Activated T-cell treated with anti-CD3 and anti-CD28 coated beads for 48 hours (primary cell): Measurements from ENCODE around the gene C8G.

ENCODE experiments used
- DNase-seq: peaks from one replicate; pipeline ENCODE4 v3.0.0-alpha.2; 2020; ENCODE audit warnings: low read depth

The C8G gene

GRCh38 chr9:136941231-136942111 lies 3.6 kb upstream of the C8G start:
- no peak for DNase-seq

DNA sequence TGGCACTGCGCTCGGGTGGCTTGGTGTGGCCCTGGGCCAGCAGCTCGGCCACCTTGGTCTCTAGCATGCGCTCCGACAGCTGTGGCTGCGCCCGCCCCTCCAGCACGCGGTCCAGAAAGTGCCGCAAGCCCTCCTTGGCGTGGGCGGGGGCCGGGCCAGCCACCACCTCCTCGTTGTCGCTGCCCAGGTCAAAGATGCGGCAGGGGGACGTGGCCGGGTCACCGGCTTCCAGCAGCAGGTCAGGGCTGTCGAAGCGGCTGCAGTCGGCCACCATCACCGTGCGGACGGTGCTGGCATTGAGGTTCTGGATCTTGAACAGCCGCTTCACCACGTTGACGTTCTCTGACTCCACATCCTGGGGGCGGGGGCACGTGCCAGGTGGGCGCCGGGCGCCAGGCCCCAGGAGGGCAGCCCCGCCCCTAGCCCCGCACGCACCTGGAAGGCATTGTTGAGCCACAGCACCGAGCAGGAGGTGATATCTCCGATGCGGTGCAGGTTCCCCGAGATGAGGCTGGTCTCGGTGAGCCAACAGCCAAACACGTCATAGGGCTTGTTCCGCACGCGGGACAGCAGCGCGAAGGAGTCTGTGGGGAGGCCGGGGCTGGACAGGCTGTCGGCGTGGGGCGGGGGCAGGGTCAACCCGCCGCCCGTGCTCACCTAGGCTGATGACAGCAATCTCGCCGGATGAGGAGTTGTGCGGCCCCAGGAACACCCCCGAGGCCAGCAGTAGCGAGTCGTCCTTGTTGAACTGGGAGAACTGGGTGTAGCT lies 2.7 kb upstream of the C8G start:
- DNase-seq = no peak

DNA sequence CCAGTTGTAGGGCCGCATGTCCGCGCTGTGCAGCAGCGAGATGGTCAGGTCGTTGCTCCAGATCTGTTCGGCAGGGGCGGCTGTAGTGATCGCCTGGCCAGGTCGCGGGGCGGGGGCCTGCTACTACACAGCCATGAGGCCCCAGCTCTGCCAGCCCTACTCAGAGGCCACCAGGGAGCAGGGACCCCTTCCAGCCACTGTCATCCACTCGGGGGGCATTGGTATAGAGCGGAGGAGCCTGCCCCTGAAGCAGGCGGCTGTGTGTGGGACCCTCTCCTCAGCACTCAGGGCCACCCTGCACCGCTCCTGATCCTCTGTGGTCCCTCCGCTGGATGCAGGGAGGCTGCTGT lies 2.2 kb upstream of the C8G start:
- no peak for DNase-seq

DNA sequence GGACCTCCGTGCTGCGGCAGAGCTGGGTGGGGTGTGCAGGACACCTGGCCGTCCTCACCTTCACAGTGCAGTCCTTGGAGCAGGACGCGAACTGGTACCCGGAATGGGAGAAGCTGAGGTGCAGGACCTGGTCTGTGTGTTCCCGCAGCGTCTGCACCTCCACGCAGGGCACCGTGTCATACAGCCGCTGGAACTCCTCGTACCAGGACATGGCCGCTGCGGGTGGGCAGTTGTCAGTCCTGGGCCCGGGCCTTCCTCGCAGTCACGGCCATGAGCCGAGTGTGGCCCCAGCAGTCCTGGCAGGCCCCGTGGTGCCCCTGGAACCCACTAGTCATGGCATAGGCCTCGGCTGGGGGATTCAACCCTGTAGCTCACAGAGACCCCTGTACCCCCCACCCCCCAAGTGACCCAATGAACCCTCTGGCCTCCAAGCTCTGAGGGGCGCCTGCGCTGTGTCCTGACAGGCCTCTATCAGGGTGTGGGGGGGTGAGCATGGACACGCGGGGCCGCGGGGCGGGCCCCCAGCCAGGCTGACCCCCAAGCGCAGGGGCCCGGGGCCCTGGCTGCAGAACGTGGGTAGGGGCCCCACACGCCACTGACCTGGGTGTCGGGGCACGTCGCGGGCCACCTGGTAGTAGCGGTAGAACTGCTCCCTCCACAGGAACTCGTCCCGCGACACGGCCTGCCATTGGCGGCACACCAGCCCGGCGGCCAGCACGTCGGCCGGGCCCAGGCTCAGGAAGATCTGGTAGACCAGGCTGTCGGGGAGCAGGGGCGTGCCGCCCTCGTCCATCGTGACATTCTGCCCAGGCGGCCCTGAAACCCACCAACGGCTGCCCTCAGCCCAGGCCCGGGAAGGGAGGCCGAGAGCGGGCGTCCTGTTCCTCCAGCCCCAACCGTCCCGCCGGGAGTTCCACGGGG lies 1.5 kb upstream of the C8G start:
- DNase-seq = peak; percentile 37

- no peak for DNase-seq
These were observed 878 bp upstream of the C8G start for GRCh38 chr9:136944212-136944518.

DNA sequence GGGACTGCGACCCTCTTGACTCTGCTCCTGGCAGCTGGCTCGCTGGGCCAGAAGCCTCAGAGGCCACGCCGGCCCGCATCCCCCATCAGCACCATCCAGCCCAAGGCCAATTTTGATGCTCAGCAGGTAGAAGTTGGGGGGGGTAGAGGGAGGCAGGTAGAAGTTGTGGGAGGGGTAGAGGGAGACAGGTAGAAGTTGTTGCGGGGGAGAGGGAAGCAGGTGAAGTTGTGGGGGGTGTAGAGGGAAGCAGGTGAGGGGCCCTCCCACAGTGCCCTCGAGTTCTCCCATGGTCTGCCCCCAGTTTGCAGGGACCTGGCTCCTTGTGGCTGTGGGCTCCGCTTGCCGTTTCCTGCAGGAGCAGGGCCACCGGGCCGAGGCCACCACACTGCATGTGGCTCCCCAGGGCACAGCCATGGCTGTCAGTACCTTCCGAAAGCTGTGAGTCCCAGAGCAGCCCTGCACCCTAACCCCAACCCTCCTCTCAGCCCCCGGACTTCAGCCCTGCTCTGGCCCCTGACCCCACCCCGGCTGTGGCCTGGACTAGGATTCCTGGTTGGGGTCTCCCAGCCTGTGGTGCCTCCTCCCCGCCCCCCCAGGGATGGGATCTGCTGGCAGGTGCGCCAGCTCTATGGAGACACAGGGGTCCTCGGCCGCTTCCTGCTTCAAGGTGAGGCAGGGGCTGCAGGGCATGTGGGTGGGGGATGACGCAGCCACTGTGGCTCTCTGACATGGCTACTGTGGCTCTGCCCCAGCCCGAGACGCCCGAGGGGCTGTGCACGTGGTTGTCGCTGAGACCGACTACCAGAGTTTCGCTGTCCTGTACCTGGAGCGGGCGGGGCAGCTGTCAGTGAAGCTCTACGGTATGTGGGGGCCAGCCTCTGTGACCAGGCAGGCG lies 537 bp downstream of the C8G start:
- DNase-seq = no peak

GRCh38 chr9:136946228-136947027 lies 1.4 kb downstream of the C8G start:
- DNase-seq = no peak

DNA sequence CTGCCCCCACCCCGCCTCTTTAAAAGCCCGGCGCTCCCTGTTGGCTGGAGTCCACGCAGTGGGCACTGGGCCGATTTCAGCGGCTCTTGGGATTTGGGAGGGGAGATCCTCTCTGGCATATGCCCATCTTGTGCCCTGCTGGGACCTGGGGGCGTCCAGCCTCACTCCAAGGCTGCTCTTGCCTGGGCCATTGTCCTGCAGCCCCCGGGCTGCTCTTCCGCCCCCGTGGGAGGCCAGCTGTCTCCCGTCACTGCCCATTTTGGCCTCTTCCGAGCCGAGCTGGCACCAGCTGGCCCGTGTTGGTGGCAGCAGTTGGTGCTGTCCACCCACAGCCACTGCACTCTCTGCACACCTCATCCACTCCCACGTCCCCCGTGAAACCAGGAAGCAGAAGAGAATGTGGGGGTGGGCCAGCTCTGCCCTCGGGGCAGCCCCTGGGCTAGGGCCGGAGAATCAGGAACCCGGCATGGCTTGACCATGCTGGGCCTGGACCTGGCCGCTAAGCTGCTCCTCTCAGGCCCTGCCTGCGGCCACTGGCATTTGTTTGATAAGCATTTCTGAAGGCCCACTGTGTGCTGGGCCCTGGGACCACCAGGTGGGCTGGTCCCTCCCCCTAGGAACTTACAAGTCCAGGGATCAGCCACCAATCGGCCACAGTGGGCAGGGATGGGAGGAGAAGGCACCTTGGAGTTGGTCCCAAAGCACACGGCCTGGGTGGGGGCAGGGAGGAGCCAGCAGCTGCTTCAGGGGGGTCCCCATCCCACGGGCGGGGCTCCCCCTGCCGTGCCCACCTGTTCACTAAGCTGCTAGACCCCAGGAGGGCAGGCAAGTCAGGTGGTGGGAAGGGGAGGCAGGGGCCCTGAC lies 2.2 kb downstream of the C8G start:
- no peak for DNase-seq

- no peak for DNase-seq
These were observed 3.0 kb downstream of the C8G start for GRCh38 chr9:136947955-136948510.

GRCh38 chr9:136949239-136949816 lies 4.3 kb downstream of the C8G start:
- no peak for DNase-seq

GRCh38 chr9:136949817-136950655 lies 5.0 kb downstream of the C8G start:
- DNase-seq = peak; percentile 93

GRCh38 chr9:136950656-136951276 lies 5.7 kb downstream of the C8G start:
- no peak for DNase-seq

GRCh38 chr9:136951541-136952320 lies 6.7 kb downstream of the C8G start, which contains the start of gene LCN12:
TSS of gene LCN12 (plus strand) at chr9:136952273. CDS start at chr9:136952328, 55 bp downstream.
- DNase-seq = no peak

GRCh38 chr9:136952321-136952850 lies 7.3 kb downstream of the C8G start:
- no peak for DNase-seq

DNA sequence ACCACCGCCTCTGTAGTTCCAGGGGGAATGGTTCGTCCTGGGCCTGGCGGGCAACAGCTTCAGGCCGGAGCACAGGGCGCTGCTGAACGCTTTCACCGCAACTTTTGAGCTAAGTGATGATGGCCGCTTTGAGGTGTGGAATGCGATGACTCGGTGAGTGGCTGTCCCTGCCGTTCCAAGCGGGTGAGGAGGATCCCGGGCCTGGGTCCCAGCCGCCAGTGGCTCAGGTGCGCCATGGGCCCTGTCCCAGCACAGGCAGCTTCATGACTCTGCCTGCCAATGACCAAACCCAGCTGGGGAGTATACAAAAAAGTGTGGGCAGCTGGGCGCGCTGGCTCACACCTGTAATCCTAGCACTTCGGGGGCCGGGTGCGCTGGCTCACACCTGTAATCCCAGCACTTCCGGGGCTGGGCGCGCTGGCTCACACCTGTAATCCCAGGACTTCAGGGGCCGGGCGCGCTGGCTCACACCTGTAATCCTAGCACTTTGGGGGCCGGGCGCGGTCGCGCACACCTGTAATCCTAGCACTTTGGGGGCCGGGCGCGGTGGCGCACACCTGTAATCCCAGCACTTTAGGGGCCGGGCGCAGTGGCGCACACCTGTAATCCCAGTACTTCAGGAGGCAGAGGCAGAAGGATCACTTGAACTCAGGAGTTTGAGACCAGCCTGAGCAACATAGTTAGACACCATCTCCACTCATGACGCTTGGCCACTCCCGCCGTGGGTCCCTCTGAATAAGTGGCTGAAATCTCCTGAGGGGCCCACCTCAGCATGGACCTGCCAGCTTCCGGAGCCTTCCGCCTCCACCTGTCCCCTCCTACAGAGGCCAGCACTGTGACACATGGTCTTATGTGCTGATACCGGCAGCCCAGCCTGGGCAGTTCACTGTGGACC lies 8.1 kb downstream of the C8G start:
- no peak for DNase-seq
